ENCODE data around the gene WASF3. TPM values are rescaled to one million over a fixed set of nuclear protein-coding genes. Genes with fewer than 3 reads are reported as not detected.

WASF3 gene
- total and polyA plus RNA-seq, 4 donors = 0.82 to 4.9 (median 2.3) TPM

DNA sequence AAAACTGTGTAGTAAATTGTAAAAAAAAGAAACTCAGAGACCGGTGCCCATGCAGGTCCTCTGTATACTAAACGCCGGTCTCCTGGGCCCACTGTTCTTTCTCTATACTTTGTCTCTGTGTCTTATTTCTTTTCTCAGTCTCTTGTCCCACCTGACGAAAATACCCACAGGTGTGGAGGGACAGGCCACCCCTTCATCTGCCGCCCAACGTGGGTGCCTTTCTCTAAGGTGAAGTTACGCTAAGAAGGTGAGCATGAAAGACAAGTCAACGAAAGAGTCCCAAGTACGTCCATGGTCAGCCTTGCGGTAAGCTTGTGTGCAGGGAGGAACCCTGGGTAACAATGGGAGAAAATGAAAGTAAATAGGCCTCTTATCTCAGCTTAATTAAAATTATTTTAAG is 48.0 kb upstream of the WASF3 start:
- no peak overlapping the region for H3K4me3 ChIP-seq (ENCODE audit: low read depth in 1 of 3, low read length in 3 of 3)
- H3K36me3 ChIP-seq (ENCODE audit: control insufficient read depth in 4 of 4, insufficient read depth in 3 of 4, low read depth in 1 of 4, low read length in 3 of 4) = no peaks in the 10 kb centered on the region
- H3K9ac ChIP-seq (ENCODE audit: low read depth in 1 of 2, low read length in 2 of 2) = no peak overlapping the region
- DNase-seq (ENCODE audit: low spot score) = no peak
- no peak overlapping the region for H3K27ac ChIP-seq (ENCODE audit: low read depth in 1 of 2, low read length in 2 of 2)
- H3K4me1 ChIP-seq (ENCODE audit: control insufficient read depth in 4 of 4, insufficient read depth in 4 of 4, low read length in 3 of 4) = no peaks in the 10 kb centered on the region
- WGBS = 85% methylated on average over 10 of the region's 10 CpGs
- no peaks in the 10 kb centered on the region for H3K27me3 ChIP-seq (ENCODE audit: control insufficient read depth in 4 of 4, insufficient read depth in 4 of 4, low read length in 3 of 4)
- TF ChIP-seq, protein P1, sequence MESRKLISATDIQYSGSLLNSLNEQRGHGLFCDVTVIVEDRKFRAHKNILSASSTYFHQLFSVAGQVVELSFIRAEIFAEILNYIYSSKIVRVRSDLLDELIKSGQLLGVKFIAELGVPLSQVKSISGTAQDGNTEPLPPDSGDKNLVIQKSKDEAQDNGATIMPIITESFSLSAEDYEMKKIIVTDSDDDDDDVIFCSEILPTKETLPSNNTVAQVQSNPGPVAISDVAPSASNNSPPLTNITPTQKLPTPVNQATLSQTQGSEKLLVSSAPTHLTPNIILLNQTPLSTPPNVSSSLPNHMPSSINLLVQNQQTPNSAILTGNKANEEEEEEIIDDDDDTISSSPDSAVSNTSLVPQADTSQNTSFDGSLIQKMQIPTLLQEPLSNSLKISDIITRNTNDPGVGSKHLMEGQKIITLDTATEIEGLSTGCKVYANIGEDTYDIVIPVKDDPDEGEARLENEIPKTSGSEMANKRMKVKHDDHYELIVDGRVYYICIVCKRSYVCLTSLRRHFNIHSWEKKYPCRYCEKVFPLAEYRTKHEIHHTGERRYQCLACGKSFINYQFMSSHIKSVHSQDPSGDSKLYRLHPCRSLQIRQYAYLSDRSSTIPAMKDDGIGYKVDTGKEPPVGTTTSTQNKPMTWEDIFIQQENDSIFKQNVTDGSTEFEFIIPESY (IDR thresholded peaks at IDR 0.05) = no peak
- no peak for TF ChIP-seq YY1 (IDR thresholded peaks at IDR 0.05)
- TF ChIP-seq, protein P2, sequence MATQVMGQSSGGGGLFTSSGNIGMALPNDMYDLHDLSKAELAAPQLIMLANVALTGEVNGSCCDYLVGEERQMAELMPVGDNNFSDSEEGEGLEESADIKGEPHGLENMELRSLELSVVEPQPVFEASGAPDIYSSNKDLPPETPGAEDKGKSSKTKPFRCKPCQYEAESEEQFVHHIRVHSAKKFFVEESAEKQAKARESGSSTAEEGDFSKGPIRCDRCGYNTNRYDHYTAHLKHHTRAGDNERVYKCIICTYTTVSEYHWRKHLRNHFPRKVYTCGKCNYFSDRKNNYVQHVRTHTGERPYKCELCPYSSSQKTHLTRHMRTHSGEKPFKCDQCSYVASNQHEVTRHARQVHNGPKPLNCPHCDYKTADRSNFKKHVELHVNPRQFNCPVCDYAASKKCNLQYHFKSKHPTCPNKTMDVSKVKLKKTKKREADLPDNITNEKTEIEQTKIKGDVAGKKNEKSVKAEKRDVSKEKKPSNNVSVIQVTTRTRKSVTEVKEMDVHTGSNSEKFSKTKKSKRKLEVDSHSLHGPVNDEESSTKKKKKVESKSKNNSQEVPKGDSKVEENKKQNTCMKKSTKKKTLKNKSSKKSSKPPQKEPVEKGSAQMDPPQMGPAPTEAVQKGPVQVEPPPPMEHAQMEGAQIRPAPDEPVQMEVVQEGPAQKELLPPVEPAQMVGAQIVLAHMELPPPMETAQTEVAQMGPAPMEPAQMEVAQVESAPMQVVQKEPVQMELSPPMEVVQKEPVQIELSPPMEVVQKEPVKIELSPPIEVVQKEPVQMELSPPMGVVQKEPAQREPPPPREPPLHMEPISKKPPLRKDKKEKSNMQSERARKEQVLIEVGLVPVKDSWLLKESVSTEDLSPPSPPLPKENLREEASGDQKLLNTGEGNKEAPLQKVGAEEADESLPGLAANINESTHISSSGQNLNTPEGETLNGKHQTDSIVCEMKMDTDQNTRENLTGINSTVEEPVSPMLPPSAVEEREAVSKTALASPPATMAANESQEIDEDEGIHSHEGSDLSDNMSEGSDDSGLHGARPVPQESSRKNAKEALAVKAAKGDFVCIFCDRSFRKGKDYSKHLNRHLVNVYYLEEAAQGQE (IDR thresholded peaks at IDR 0.05) = no peak
- peaks cover 0 to 4% (median 3%) of the 10 kb centered on the region in 4 donors for H3K9me3 ChIP-seq (ENCODE audit: control insufficient read depth in 4 of 4, low read length in 3 of 4)

DNA sequence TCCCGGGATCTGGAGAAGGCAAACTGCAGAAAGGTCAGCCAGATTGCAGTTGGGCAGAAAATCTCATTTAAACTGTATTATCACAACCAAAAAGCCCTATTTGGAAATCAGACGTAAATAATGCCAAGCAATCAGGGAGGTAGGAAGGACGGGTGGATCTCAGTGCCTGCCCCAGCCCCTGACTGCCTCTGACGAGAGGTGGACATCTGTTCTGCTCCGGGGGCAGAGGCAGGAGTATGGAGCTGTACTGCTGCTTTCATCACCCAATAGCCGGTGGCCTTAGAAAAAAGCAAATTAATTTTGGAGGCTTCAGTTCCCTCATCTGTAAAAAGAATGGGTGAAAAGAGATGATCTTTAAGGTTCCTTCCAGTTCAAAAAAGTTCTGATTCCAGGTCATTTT is 43.6 kb upstream of the WASF3 start:
- Histone ChIP-seq H3K36me3 (ENCODE audit: control insufficient read depth in 4 of 4, insufficient read depth in 3 of 4, low read depth in 1 of 4, low read length in 3 of 4) (no peaks in the 10 kb centered on the region), H3K9me3 (ENCODE audit: control insufficient read depth in 4 of 4, low read length in 3 of 4) (peaks cover 0 to 4% (median 1%) of the 10 kb centered on the region in 4 donors), H3K9ac (ENCODE audit: low read depth in 1 of 2, low read length in 2 of 2) (no peak overlapping the region), H3K4me3 (ENCODE audit: low read depth in 1 of 3, low read length in 3 of 3) (no peak overlapping the region), H3K27me3 (ENCODE audit: control insufficient read depth in 4 of 4, insufficient read depth in 4 of 4, low read length in 3 of 4) (peaks cover 0 to 2% (median 1%) of the 10 kb centered on the region in 4 donors), H3K4me1 (ENCODE audit: control insufficient read depth in 4 of 4, insufficient read depth in 4 of 4, low read length in 3 of 4) (no peaks in the 10 kb centered on the region), H3K27ac (ENCODE audit: low read depth in 1 of 2, low read length in 2 of 2) (no peak overlapping the region)
- TF ChIP-seq RXRA (IDR thresholded peaks at IDR 0.05) = no peak
- 71% methylated on average over 6 of the region's 6 CpGs for WGBS
- no peak for DNase-seq (ENCODE audit: low spot score)

DNA sequence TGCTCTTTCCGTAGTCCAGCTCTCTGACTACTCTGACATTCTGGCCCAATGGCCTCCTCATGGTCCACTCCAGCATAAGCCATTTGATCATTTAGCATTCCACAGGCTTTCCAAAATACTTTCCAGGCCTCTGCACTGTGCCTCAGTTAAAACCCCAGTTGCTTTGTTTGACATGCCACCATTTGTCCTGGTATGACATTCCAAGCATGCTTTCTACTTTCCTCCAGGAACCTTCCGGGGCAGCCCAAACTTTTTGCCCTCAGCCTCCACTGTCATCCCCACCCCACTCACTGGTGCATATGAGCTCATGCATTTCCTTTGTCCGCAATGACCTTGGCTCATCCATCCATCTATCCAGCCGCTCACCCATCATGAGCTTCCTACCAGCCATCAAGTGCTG is 41.8 kb upstream of the WASF3 start:
- TF ChIP-seq, protein P1 (IDR thresholded peaks at IDR 0.05) = no peak
- peaks cover 0 to 2% (median 1%) of the 10 kb centered on the region in 4 donors for H3K27me3 ChIP-seq (ENCODE audit: control insufficient read depth in 4 of 4, insufficient read depth in 4 of 4, low read length in 3 of 4)

More for the DNA sequence above, 41.8 kb upstream of the WASF3 start:
- Histone ChIP-seq H3K4me3 (ENCODE audit: low read depth in 1 of 3, low read length in 3 of 3) (no peak overlapping the region), H3K27ac (ENCODE audit: low read depth in 1 of 2, low read length in 2 of 2) (no peak overlapping the region), H3K4me1 (ENCODE audit: control insufficient read depth in 4 of 4, insufficient read depth in 4 of 4, low read length in 3 of 4) (no peaks in the 10 kb centered on the region), H3K36me3 (ENCODE audit: control insufficient read depth in 4 of 4, insufficient read depth in 3 of 4, low read depth in 1 of 4, low read length in 3 of 4) (no peaks in the 10 kb centered on the region), H3K9ac (ENCODE audit: low read depth in 1 of 2, low read length in 2 of 2) (no peak overlapping the region), H3K9me3 (ENCODE audit: control insufficient read depth in 4 of 4, low read length in 3 of 4) (peaks cover 0 to 1% (median 0%) of the 10 kb centered on the region in 4 donors)
- 69% methylated on average over 4 of the region's 4 CpGs for WGBS
- no peak for DNase-seq (ENCODE audit: low spot score)
